AG09319 (cell line): ENCODE results near the gene AMTN.

Experiments used
- DNase-seq: peaks from one replicate; pipeline ENCODE4 v3.0.0-alpha.2; 2010; ENCODE audit warnings: low read depth; ENCODE audit errors: extremely low read depth
- TF ChIP-seq, protein P1 (sequence below): IDR thresholded peaks from 2 replicates; pipeline ENCODE4 v1.5.1; 2011; ENCODE audit warnings: low read depth, mild to moderate bottlenecking, inconsistent platforms, low read length, moderate library complexity

Gene AMTN

GRCh38 chr4:70505151-70505748 is 13.1 kb upstream of the AMTN start:
- TF ChIP-seq, protein P1, sequence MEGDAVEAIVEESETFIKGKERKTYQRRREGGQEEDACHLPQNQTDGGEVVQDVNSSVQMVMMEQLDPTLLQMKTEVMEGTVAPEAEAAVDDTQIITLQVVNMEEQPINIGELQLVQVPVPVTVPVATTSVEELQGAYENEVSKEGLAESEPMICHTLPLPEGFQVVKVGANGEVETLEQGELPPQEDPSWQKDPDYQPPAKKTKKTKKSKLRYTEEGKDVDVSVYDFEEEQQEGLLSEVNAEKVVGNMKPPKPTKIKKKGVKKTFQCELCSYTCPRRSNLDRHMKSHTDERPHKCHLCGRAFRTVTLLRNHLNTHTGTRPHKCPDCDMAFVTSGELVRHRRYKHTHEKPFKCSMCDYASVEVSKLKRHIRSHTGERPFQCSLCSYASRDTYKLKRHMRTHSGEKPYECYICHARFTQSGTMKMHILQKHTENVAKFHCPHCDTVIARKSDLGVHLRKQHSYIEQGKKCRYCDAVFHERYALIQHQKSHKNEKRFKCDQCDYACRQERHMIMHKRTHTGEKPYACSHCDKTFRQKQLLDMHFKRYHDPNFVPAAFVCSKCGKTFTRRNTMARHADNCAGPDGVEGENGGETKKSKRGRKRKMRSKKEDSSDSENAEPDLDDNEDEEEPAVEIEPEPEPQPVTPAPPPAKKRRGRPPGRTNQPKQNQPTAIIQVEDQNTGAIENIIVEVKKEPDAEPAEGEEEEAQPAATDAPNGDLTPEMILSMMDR: peak; percentile 98
- peak; percentile 2 for DNase-seq

GRCh38 chr4:70508801-70509200 is 9.6 kb upstream of the AMTN start:
- DNase-seq: no peak

GRCh38 chr4:70511365-70511764 is 7.0 kb upstream of the AMTN start:
- no peak for DNase-seq
- TF ChIP-seq, protein P1: no peak

More at GRCh38 chr4:70508801-70509200, 9.6 kb upstream of the AMTN start:
- TF ChIP-seq, protein P1: no peak

DNA sequence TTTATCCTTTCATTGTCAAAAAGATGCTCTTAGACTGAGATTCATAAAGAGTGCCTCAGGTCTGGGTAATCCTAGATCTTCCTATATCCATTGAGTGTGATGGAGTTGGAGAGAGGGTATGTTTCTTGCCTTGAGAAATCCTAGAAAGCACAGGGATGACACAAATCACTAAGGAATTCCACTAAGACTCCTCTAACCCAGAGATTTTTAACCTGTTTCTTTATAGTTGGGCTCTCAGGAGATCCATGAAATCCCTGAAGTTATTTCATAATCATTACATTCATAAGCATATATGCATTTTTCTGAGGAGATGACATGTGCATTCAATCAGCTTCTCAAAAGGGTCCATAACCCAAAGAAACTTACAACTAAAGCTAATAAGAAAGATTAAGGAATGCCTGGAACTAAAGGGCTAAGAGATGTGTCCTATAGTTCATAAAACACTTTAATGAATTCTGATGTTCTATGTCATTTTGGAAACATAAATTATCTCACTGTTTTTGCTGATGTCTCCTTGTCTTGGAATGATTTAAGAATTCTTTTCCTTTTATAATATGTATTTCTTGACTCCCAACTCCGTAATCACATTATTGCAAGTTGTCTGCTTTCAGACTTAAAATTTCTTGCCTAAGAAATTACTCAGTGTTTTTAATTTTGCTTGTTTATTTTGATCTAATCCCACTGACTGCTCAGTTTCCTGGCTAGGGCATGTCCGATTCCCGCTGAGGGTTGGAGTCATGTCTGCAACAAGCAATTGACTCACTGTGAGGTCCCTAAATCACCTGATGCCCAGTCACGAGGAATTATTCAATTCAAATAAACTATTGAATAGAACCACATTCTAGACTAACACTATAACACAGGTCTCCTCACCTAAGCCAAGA is 2.8 kb upstream of the AMTN start:
- TF ChIP-seq, protein P1: no peak
- no peak for DNase-seq

DNA sequence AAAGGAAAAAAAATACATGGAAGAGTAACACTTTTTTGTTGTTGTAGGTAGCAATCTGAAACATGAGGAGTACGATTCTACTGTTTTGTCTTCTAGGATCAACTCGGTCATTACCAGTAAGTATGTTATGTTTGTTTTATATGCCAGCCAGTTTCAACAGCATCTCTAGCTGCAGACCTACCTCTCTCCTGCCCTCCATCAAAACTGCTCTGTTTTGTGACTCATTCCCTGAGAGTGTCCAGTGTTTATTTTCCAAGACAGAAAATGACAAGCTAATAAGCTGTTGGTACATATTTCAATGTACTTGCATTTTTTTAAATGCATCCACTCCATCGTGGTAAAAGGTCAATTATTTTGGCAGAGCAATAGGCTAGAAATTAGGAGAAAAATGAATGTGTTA is 347 bp downstream of the AMTN start:
- no peak for DNase-seq
- TF ChIP-seq, protein P1: no peak

- DNase-seq: no peak
- TF ChIP-seq, protein P1: no peak
Observed at GRCh38 chr4:70522626-70523025, 4.3 kb downstream of the AMTN start.

- no peak for DNase-seq
- TF ChIP-seq, protein P1: no peak
Observed at GRCh38 chr4:70530997-70531396, 12.6 kb downstream of the AMTN start.
